ENCODE measurements around the gene GJC2.
"Not testable (repeated sequence)": the region's sequence is repeated elsewhere in the genome, so short reads cannot be mapped to it uniquely, and the experiment has no call there.

Gene GJC2

DNA sequence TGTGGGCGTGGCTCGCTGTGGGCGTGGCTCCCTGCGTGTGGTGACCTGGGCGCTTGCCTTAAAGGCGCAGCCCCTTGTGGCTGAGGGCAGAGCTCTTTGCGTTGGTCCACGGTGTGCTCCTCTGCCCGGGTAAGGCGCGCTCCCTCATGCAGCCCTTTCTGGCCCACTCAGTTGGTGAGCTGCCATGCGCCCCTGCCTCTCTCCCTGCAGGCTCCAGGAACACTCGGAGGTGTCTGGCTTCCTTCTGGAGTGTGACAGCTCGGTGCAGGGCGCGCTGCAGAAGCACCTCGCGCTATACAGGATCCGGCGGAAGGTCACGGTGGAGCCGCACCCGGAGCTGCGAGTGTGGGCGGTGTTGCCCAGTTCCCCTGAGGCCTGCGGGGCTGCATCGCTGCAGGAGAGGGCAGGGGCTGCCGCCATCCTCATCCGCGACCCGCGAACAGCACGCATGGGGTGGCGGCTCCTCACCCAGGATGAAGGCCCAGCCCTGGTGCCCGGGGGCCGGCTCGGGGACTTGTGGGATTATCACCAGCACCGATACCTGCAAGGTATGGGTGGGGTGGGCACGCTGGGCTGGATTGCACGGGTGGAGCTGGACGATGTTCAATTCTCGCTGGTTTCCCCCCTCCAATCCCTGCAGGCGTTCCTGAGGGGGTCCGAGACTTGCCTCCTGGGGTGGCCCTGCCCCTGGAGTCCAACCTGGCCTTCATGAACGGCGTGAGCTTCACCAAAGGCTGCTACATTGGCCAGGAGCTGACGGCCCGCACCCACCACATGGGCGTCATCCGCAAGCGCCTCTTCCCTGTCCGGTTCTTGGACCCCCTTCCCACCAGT, 25.0 kb downstream of the GJC2 start:
- peak; percentile 7 to 52 for DNase-seq

- DNase-seq: no peak
Observed at GRCh38 chr1:228175316-228176023, 25.7 kb downstream of the GJC2 start.

DNA sequence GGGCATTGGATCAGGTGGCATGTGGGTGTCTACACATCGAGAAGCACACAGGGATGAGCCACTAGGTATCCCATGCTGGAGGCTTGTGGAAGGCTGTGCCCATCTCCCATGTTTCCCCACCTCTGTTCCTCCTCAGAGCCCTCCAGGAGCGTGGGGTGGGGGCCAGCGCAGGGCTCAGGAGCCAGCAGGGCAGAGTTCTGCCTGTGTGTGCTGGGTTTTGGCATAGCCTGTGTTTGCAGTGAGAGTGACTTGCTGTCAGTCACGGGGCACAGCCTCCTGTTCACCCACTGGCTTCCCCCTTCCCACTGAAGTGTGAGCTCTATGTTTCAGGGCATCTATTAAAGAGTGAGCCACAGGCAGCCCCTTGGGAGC, 26.3 kb downstream of the GJC2 start:
- no peak for DNase-seq

- DNase-seq: no peak
Observed at GRCh38 chr1:228176461-228177182, 26.9 kb downstream of the GJC2 start.

DNA sequence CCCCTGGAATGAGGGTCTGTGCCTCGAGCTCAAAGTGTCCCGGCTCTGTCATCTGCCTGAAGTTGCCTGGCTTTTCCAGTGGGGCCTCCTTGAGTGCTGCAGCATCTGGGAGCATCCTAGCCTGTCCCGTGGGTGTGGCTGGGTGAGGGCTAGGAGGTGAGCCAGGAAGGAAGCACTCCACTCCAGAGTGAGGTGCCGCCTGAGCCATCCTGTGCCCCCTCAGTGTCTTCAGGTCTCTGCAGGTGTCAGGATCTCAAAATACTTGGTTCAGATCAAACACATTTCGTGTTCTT, 27.4 kb downstream of the GJC2 start:
- DNase-seq: no peak

- DNase-seq: no peak
Observed at GRCh38 chr1:228177721-228178710, 28.3 kb downstream of the GJC2 start.

DNA sequence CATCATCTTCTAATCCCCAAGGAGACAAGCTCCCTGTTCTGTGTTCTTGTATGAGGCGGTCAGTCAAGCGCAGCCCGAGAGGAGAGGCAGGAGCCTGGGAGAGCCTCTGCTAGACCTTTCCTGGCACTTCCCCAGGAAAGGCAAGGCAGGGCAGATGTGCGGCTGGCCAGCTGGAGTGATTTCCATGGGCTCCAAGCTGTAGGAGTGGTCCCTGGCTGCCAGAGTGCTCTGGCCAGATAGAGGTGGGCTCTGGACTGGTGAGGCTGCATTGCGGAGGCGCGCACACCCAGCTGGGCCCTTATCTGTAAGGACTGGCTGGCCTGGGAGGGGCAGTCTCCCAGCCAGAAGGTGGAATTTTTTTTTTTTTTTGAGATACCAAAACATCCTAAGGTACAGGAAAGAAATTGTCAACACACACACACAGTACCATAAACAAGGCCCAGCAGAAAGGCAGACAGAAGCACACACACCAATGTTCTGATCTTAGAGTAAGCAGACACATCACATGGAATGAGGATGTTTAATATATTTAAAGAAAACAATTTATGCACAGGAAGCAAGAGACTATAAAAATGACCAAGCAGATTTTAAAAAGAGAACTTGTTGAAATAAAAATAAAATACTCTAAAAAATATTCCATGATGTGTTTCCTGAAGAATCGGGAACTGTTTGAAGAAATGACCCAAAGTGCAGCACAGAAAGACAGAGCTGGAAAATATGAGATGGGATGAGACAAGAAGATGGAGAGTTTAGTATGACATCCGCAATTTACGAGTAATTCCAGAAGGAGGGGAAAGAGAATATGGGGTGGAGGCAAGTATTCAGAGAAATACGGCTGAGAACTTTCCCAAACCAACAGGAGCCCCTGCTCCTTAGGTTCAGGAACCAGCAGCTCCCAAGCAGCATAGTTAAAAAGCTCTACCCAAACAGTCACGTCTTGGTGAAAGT, 29.3 kb downstream of the GJC2 start:
- DNase-seq: no peak

DNA sequence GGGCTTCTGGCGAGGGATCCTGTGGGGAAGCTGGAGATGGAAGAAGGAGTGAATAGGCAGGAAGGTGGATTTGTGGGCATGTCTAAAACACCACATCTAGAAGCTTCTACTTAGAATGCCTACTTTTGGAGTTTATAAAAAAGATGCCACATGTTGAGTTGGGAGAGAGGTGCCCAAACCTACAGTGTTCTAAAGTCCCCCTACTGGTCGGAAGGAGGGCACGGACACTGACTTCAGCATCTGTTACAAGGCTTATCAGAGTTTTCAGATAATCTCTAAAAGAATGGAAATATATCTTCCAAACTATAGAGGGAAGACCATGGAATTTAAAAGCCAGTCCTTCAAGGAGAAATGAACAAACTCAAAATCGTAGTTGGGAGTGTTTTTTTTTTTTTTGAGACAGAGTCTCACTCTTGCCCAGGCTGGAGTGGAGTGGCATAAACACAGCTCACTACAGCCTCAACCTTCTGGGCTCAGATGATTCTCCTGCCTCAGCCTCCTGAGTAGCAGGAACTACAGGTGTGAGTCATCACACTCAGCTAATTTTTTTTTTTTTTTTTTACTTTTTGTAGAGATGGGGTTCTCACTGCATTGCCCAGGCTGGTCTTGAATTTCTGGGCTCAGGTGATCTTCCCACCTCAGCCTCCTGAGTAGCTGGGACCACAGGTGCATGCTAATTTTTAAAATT, 30.7 kb downstream of the GJC2 start:
- DNase-seq: no peak

GRCh38 chr1:228180959-228181644, 31.4 kb downstream of the GJC2 start:
- no peak for DNase-seq

- no peak for DNase-seq
Observed at GRCh38 chr1:228181645-228182034, 31.9 kb downstream of the GJC2 start.

GRCh38 chr1:228182296-228183030, 32.7 kb downstream of the GJC2 start:
- DNase-seq: no peak

DNA sequence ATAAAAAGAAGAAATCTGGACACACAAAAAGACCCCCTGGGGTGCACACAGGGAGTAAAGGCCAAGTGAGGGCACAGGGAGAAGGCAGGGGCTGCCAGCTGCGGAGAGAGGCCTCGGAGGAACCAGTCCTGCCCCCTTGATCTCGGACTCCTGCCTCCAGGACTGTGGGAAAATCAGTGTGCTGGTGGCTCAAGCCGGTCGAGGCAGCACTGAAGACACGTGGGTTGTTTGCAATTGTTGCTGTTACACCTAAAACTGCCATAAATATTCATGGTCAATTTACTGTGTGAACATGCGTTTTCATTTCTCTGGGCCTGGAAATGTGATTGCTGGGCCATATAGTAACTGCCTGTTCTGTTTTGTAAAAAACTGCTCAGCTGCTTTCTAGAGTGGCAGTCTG, 34.4 kb downstream of the GJC2 start:
- DNase-seq: no peak

DNA sequence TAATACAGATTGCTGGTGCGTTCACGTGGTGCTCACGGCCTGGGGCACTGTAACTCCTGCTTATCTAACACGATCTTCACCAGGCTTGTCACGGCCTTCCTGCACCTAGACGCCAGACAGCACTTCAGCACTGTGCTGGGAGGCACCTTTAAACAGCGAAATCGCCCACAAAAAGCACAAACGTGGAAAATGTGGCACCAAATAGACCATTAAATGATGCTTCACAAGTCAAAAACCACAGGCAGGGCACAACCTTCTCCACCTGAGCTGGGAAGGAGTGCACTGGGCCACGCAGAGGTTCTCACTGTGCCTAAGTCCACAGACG, 35.9 kb downstream of the GJC2 start:
- no peak for DNase-seq

- not testable (repeated sequence) for DNase-seq
Observed at GRCh38 chr1:228188249-228188648, 38.5 kb downstream of the GJC2 start.

- no peak for DNase-seq
Observed at GRCh38 chr1:228190182-228190581, 40.5 kb downstream of the GJC2 start.

DNA sequence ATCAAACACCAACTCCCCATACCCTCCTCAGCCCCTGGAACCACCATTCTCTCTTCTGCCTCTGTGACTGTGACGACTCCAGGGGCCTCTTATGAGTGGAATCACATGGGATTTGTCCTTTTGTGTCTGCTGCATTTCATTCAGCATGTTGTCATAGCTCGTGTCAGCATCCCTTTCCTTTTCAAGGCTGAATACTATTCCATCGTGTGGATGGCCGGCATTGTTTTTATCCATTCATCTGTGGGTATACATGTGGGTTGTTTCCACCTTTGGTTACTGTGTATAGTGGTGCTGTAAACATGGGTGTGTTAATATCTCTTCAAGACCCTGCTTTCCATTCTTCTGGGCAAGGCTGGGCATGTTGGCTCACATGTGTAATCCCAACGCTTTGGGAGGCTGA, 41.0 kb downstream of the GJC2 start:
- no peak for DNase-seq

- no peak for DNase-seq
Observed at GRCh38 chr1:228194436-228194835, 44.7 kb downstream of the GJC2 start.

GRCh38 chr1:228194921-228195812, 45.4 kb downstream of the GJC2 start:
- no peak for DNase-seq

All from SHP77 (cell line).